HepG2 (cell line): ENCODE data around the gene ZC3H7B. TPM values are rescaled to one million over a fixed set of nuclear protein-coding genes. Genes with fewer than 3 reads are reported as not detected.

ENCODE experiments used
- DPF2 ChIP-seq: sonication (generic); formaldehyde crosslinking; IDR thresholded peaks from 2 replicates; pipeline ENCODE4 v1.4.0; 2020; ENCODE audit warnings: mild to moderate bottlenecking, low read depth, missing genetic modification reagents, borderline replicate concordance
- FOSL2 ChIP-seq: sonication (generic); formaldehyde crosslinking; IDR thresholded peaks from 2 replicates; pipeline ENCODE4 v1.4.0; 2020; ENCODE audit warnings: missing genetic modification reagents
- KAT8 ChIP-seq: IDR thresholded peaks from 2 replicates; pipeline ENCODE4 v1.6.1; 2016; ENCODE audit warnings: missing genetic modification reagents, missing compliant biosample characterization
- MIER3 ChIP-seq: IDR thresholded peaks from 2 replicates; pipeline ENCODE4 v1.6.1; 2016; ENCODE audit warnings: missing compliant biosample characterization, borderline replicate concordance
- MTF1 ChIP-seq: sonication (generic); formaldehyde crosslinking; IDR thresholded peaks from 2 replicates; pipeline ENCODE4 v1.5.0; 2020; ENCODE audit warnings: missing genetic modification reagents
- NCOR1 ChIP-seq: fragments of 200-600 bp; sonication (generic); IDR thresholded peaks from 2 replicates; pipeline ENCODE4 v1.7.0; 2017; ENCODE audit warnings: antibody characterized with exemption, low read length, borderline replicate concordance
- PITX1 ChIP-seq: sonication (generic); formaldehyde crosslinking; IDR thresholded peaks from 2 replicates; pipeline ENCODE4 v1.5.1; 2020; ENCODE audit warnings: mild to moderate bottlenecking, missing genetic modification reagents
- SAFB2 ChIP-seq: sonication (generic); formaldehyde crosslinking; IDR thresholded peaks from 2 replicates; pipeline ENCODE4 v1.5.1; 2020; ENCODE audit warnings: missing genetic modification reagents, low read depth, mild to moderate bottlenecking, borderline replicate concordance
- SATB2 ChIP-seq: sonication (generic); formaldehyde crosslinking; IDR thresholded peaks from 2 replicates; pipeline ENCODE4 v1.5.0; 2020; ENCODE audit warnings: missing genetic modification reagents
- SPEN ChIP-seq: sonication (generic); formaldehyde crosslinking; IDR thresholded peaks from 2 replicates; pipeline ENCODE4 v1.5.1; 2020; ENCODE audit warnings: low read depth, mild to moderate bottlenecking, missing genetic modification reagents
- ZNF224 ChIP-seq: sonication (generic); formaldehyde crosslinking; IDR thresholded peaks from 2 replicates; pipeline ENCODE4 v1.5.0; 2020; ENCODE audit warnings: mild to moderate bottlenecking, missing genetic modification reagents
- ZNF354B ChIP-seq: sonication (generic); formaldehyde crosslinking; IDR thresholded peaks from 2 replicates; pipeline ENCODE4 v1.8.0; 2022; ENCODE audit warnings: mild to moderate bottlenecking, missing genetic modification reagents
- ZNF782 ChIP-seq: sonication (generic); formaldehyde crosslinking; IDR thresholded peaks from 2 replicates; pipeline ENCODE4 v1.4.0; 2020; ENCODE audit warnings: missing genetic modification reagents, mild to moderate bottlenecking, borderline replicate concordance
- ZNF878 ChIP-seq: sonication (generic); formaldehyde crosslinking; IDR thresholded peaks from 2 replicates; pipeline ENCODE4 v1.8.1; 2023; ENCODE audit warnings: mild to moderate bottlenecking, missing genetic modification reagents, moderate library complexity
- ZNF883 ChIP-seq: sonication (generic); formaldehyde crosslinking; IDR thresholded peaks from 2 replicates; pipeline ENCODE4 v1.5.1; 2020; ENCODE audit warnings: mild to moderate bottlenecking, missing genetic modification reagents; ENCODE audit errors: not compliant biosample characterization
- polyA plus RNA-seq, 8 experiments: library from polyadenylated mRNA; depleted of rRNA in 3 of 8; stranded (reverse) in 7 of 8; unstranded in 1 of 8; fragments of >200 nt; fragmentation: Illumina TruSeq in 4 of 8; extraction: Trizol in 4 of 8; gene quantifications; 2 replicates each; pipeline versions ENCODE4 v1.2.1 to v1.2.3, GENCODE V29; 2011 to 2016; ENCODE audit warnings: low read depth in 4 of 8, missing spikeins in 1 of 8, mixed read lengths in 1 of 8; ENCODE audit not compliant: insufficient read depth in 1 of 8
- total RNA-seq, 5 experiments: library from RNA; depleted of rRNA; stranded (reverse); fragments of >200 nt; fragmentation: Illumina TruSeq; extraction: Trizol; gene quantifications; 2 replicates each; pipeline ENCODE4 v1.2.3, GENCODE V29; 2016; ENCODE audit warnings: low read depth in 1 of 5
- TF ChIP-seq, protein P1 (sequence below): IDR thresholded peaks from 2 replicates; pipeline ENCODE4 v1.4.0; 2020; ENCODE audit warnings: mild to moderate bottlenecking, missing genetic modification reagents
- TF ChIP-seq, protein P2 (sequence below): sonication (generic); formaldehyde crosslinking; IDR thresholded peaks from 2 replicates; pipeline ENCODE4 v1.5.0; 2020; ENCODE audit warnings: missing genetic modification reagents
- TF ChIP-seq, protein P3 (sequence below): sonication (generic); formaldehyde crosslinking; IDR thresholded peaks from 2 replicates; pipeline ENCODE4 v1.4.0; 2020; ENCODE audit warnings: missing genetic modification reagents, low read depth, mild to moderate bottlenecking, borderline replicate concordance
- TF ChIP-seq, protein P4 (sequence below): sonication (generic); formaldehyde crosslinking; IDR thresholded peaks from 2 replicates; pipeline ENCODE4 v1.4.0; 2020; ENCODE audit warnings: mild to moderate bottlenecking, missing genetic modification reagents, borderline replicate concordance

Gene ZC3H7B
- total and polyA plus RNA-seq, 2 of the 13 experiments (the other 11 are each of a cell fraction or from before 2014, with no cell fraction given): 26.4 to 37.2 TPM

DNA sequence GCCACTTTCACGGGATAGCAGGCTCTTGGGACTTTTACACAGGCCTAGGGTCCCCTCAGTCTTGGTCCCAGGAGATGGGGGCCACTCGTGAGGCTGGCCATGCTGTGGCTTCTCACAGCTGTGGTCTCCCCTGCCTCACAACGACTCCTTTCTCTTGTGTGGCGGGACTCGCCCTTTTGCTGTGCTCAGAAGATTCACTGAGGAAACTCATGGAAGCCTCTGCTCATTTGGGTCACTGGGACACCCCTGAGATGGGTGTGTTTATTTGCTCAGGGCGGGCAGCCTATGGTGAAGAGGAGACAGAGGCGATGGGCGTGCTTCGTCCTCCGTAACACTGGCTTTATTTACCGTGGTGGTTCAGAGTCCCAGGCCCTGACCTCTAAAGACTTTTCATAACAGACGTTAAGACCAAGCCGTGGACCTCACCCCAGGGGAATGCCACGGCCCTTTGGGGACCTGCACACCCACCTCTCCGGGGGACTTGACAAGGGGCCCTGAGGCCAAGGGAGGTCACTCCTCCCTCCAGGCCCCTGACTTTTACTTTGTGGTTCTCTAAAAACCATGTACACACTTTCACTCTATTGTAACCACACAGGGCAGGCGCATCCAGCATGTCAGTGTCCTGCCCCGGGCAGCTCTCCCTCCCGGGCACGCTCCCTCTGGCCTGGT, 96.0 kb downstream of the ZC3H7B start (continued):
- TF ChIP-seq, protein P1, sequence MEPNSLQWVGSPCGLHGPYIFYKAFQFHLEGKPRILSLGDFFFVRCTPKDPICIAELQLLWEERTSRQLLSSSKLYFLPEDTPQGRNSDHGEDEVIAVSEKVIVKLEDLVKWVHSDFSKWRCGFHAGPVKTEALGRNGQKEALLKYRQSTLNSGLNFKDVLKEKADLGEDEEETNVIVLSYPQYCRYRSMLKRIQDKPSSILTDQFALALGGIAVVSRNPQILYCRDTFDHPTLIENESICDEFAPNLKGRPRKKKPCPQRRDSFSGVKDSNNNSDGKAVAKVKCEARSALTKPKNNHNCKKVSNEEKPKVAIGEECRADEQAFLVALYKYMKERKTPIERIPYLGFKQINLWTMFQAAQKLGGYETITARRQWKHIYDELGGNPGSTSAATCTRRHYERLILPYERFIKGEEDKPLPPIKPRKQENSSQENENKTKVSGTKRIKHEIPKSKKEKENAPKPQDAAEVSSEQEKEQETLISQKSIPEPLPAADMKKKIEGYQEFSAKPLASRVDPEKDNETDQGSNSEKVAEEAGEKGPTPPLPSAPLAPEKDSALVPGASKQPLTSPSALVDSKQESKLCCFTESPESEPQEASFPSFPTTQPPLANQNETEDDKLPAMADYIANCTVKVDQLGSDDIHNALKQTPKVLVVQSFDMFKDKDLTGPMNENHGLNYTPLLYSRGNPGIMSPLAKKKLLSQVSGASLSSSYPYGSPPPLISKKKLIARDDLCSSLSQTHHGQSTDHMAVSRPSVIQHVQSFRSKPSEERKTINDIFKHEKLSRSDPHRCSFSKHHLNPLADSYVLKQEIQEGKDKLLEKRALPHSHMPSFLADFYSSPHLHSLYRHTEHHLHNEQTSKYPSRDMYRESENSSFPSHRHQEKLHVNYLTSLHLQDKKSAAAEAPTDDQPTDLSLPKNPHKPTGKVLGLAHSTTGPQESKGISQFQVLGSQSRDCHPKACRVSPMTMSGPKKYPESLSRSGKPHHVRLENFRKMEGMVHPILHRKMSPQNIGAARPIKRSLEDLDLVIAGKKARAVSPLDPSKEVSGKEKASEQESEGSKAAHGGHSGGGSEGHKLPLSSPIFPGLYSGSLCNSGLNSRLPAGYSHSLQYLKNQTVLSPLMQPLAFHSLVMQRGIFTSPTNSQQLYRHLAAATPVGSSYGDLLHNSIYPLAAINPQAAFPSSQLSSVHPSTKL (CRISPR knock-in tag): peak; percentile 84
- TF ChIP-seq, protein P2, sequence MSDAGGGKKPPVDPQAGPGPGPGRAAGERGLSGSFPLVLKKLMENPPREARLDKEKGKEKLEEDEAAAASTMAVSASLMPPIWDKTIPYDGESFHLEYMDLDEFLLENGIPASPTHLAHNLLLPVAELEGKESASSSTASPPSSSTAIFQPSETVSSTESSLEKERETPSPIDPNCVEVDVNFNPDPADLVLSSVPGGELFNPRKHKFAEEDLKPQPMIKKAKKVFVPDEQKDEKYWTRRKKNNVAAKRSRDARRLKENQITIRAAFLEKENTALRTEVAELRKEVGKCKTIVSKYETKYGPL: no peak
- TF ChIP-seq MIER3 (CRISPR knock-in tag) (peak; percentile 53; the same call in 1 of the 2 replicates), KAT8 (CRISPR knock-in tag) (peak; percentile 49; the same call in 1 of the 2 replicates), ZNF354B (CRISPR knock-in tag) (no peak), MTF1 (CRISPR knock-in tag) (no peak), FOSL2 (CRISPR knock-in tag) (no peak; the same call in 1 of the 2 replicates), PITX1 (CRISPR knock-in tag) (peak; percentile 93), DPF2 (CRISPR knock-in tag) (peak; percentile 74), SPEN (CRISPR knock-in tag) (peak; percentile 84; the same call in 1 of the 2 replicates), SATB2 (CRISPR knock-in tag) (no peak), ZNF224 (CRISPR knock-in tag) (no peak), ZNF883 (CRISPR knock-in tag) (peak; percentile 71), ZNF878 (CRISPR knock-in tag) (peak; percentile 87), SAFB2 (CRISPR knock-in tag) (peak; percentile 79; the same call in 1 of the 2 replicates), NCOR1 (peak; percentile 58; the same call in 1 of the 2 replicates), ZNF782 (no peak; the same call in 1 of the 2 replicates)
- TF ChIP-seq, protein P3, sequence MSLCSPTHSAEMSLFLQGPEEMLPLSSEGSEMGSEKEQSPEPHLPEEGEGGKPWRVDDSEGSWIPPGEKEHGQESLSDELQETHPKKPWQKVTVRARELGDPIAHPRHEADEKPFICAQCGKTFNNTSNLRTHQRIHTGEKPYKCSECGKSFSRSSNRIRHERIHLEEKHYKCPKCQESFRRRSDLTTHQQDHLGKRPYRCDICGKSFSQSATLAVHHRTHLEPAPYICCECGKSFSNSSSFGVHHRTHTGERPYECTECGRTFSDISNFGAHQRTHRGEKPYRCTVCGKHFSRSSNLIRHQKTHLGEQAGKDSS (CRISPR knock-in tag): peak; percentile 69; the same call in 1 of the 2 replicates
- TF ChIP-seq, protein P4, sequence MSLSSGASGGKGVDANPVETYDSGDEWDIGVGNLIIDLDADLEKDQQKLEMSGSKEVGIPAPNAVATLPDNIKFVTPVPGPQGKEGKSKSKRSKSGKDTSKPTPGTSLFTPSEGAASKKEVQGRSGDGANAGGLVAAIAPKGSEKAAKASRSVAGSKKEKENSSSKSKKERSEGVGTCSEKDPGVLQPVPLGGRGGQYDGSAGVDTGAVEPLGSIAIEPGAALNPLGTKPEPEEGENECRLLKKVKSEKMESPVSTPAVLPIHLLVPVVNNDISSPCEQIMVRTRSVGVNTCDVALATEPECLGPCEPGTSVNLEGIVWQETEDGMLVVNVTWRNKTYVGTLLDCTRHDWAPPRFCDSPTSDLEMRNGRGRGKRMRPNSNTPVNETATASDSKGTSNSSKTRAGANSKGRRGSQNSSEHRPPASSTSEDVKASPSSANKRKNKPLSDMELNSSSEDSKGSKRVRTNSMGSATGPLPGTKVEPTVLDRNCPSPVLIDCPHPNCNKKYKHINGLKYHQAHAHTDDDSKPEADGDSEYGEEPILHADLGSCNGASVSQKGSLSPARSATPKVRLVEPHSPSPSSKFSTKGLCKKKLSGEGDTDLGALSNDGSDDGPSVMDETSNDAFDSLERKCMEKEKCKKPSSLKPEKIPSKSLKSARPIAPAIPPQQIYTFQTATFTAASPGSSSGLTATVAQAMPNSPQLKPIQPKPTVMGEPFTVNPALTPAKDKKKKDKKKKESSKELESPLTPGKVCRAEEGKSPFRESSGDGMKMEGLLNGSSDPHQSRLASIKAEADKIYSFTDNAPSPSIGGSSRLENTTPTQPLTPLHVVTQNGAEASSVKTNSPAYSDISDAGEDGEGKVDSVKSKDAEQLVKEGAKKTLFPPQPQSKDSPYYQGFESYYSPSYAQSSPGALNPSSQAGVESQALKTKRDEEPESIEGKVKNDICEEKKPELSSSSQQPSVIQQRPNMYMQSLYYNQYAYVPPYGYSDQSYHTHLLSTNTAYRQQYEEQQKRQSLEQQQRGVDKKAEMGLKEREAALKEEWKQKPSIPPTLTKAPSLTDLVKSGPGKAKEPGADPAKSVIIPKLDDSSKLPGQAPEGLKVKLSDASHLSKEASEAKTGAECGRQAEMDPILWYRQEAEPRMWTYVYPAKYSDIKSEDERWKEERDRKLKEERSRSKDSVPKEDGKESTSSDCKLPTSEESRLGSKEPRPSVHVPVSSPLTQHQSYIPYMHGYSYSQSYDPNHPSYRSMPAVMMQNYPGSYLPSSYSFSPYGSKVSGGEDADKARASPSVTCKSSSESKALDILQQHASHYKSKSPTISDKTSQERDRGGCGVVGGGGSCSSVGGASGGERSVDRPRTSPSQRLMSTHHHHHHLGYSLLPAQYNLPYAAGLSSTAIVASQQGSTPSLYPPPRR (CRISPR knock-in tag): peak; percentile 88; the same call in 1 of the 2 replicates
